Adrenal gland (tissue), 12 donors: Measurements from ENCODE around the gene PKP4. TPM values are rescaled to one million over a fixed set of nuclear protein-coding genes. Genes with fewer than 3 reads are reported as not detected.
"Not testable (repeated sequence)": the region's sequence is repeated elsewhere in the genome, so short reads cannot be mapped to it uniquely, and the experiment has no call there.

Experiments used
- DNase-seq, 7 donors: peaks; one replicate each; pipeline ENCODE4 v3.0.0-alpha.2; 2019 to 2020
- H3K27ac ChIP-seq, 5 donors: fragments of 200-600 bp; sonication (generic) in 4 of 5; 1 replicate in 3 of 5; 2 replicates in 2 of 5; pipeline versions ENCODE4 v1.5.1 to v1.8.0; 2016 to 2020; ENCODE audit warnings: mild to moderate bottlenecking in 1 of 5
- H3K27me3 ChIP-seq: fragments of 200-600 bp; 2 replicates; pipeline ENCODE4 v1.8.0; 2021
- H3K36me3 ChIP-seq, 2 donors: fragments of 200-600 bp; replicated peaks in 1 of 2; 1 replicate in 1 of 2; 2 replicates in 1 of 2; pipeline versions ENCODE4 v1.5.1 to v1.8.0; 2018 to 2022
- H3K4me1 ChIP-seq, 2 donors: fragments of 200-600 bp; replicated peaks in 1 of 2; 1 replicate in 1 of 2; 2 replicates in 1 of 2; pipeline versions ENCODE4 v1.5.1 to v1.8.0; 2018 to 2021
- H3K4me3 ChIP-seq, 4 donors: fragments of 200-600 bp; sonication (generic) in 3 of 4; one replicate each; pipeline ENCODE4 v1.5.1; 2016 to 2018
- H3K9me3 ChIP-seq, 3 donors: fragments of 200-600 bp; sonication (generic) in 1 of 3; replicated peaks in 1 of 3; 1 replicate in 2 of 3; 2 replicates in 1 of 3; pipeline versions ENCODE4 v1.5.1 to v1.8.0; 2016 to 2021
- POLR2A ChIP-seq, 2 donors: fragments of 450-650 bp; IDR thresholded peaks; one replicate each; pipeline ENCODE4 v1.6.1; 2017; ENCODE audit warnings: antibody characterized with exemption in 2 of 2, mild to moderate bottlenecking in 2 of 2, moderate library complexity in 1 of 2
- WGBS, 4 donors: extraction: QIAGEN DNeasy Blood & Tissue Kit in 2 of 4; methylation state at CpG; one replicate each; pipeline versions ENCODE4 v1.1.5 to v1.1.7; 2013 to 2017; 5-methylcytosine and 5-hydroxymethylcytosine counted together
- intact Hi-C, 2 donors: fragments of 100-400 bp; cut with DNase I; formaldehyde crosslinking; loops; one replicate each; pipeline versions ENCODE4 v1.14.1 to v1.15.0; 2022 to 2023
- polyA plus RNA-seq, 3 donors: library from polyadenylated mRNA; stranded (reverse); fragments of 200-250 nt in 2 of 3; fragments of 350-450 nt in 1 of 3; fragmentation: Illumina TruSeq in 1 of 3; extraction: RNeasy Lipid Tissue Mini Kit (QIAGEN cat#74804) in 1 of 3; gene quantifications; one replicate each; pipeline ENCODE4 v1.2.3, GENCODE V29; 2013 to 2014
- total RNA-seq, 9 donors: library from RNA; depleted of rRNA in 4 of 9; stranded (reverse); fragments of >200 nt in 4 of 9; fragments of 120-200 nt in 1 of 9; fragmentation: NEBNext Ultra II Directional in 1 of 9; extraction: Animal tissue kit (Norgen Biotek cat#: 25700) in 1 of 9; gene quantifications; one replicate each; pipeline versions ENCODE4 v1.1.0 to v1.2.4, GENCODE V29; 2013 to 2023
- TF ChIP-seq, protein P1 (sequence below), 6 experiments: fragments of 450-650 bp in 4 of 6; fragments of 200-600 bp in 2 of 6; sonication (generic) in 1 of 6; IDR thresholded peaks; 1 replicate in 5 of 6; 2 replicates in 1 of 6; pipeline versions ENCODE4 v1.5.1 to v1.8.0; 2016 to 2021; ENCODE audit warnings: antibody characterized with exemption in 6 of 6, mild to moderate bottlenecking in 2 of 6, moderate library complexity in 1 of 6
- donor health status: healthy with polysubstance abuse.
- donor health status: Bipolar disorder and iron deficiency.
- donor health status: DM: yes; HTN: yes; CAD: no.
- donor health status: DM: no; HTN: no; CAD: no.
- donor health status: DM: no; HTN: no; CAD: no.
- donor health status: DM: yes; HTN: yes; CAD: no.

Gene PKP4
- total and polyA plus RNA-seq, 12 donors: 15.6 to 34.9 (median 23.3) TPM

DNA sequence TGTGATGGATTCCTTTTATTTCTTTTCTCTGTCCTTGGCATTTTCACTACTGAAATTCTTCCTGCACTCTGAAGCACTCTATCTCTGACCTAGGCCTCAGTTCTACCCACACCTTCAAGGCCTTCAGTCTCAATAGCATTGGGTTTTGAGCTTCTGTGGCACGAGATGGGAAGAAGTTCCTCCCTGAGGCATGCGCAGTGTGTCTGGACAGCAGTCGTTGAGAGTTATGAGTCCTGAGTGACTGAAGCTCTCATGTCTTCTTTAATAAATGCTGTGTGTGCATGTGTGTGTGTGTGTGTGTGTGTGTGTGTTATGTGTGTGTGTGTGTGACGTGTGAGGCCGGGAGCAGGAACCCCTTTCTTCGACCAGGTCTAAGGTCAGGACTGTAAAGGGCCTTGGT lies 242.6 kb downstream of the PKP4 start:
- no peak overlapping the region for H3K27ac ChIP-seq
- TF ChIP-seq, protein P1, sequence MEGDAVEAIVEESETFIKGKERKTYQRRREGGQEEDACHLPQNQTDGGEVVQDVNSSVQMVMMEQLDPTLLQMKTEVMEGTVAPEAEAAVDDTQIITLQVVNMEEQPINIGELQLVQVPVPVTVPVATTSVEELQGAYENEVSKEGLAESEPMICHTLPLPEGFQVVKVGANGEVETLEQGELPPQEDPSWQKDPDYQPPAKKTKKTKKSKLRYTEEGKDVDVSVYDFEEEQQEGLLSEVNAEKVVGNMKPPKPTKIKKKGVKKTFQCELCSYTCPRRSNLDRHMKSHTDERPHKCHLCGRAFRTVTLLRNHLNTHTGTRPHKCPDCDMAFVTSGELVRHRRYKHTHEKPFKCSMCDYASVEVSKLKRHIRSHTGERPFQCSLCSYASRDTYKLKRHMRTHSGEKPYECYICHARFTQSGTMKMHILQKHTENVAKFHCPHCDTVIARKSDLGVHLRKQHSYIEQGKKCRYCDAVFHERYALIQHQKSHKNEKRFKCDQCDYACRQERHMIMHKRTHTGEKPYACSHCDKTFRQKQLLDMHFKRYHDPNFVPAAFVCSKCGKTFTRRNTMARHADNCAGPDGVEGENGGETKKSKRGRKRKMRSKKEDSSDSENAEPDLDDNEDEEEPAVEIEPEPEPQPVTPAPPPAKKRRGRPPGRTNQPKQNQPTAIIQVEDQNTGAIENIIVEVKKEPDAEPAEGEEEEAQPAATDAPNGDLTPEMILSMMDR (IDR thresholded peaks at IDR 0.05): no peak
- TF ChIP-seq POLR2A (IDR thresholded peaks at IDR 0.05): no peak
- 61 to 73% (median 69%) methylated on average over 6 of the region's 6 CpGs for WGBS, 4 donors
- no peak overlapping the region for H3K4me3 ChIP-seq
- DNase-seq: no peak
- no peaks in the 10 kb centered on the region for H3K4me1 ChIP-seq
- intact Hi-C loops: no loop called here
- H3K36me3 ChIP-seq: no peaks in the 10 kb centered on the region
- peaks cover 0 to 3% (median 0%) of the 10 kb centered on the region in 3 donors for H3K9me3 ChIP-seq
- no peaks in the 10 kb centered on the region for H3K27me3 ChIP-seq

- no peaks in the 10 kb centered on the region for H3K36me3 ChIP-seq
- no peaks in the 10 kb centered on the region for H3K9me3 ChIP-seq
- intact Hi-C loops: no loop called here
- no peak for TF ChIP-seq POLR2A (IDR thresholded peaks at IDR 0.05)
- TF ChIP-seq, protein P1 (IDR thresholded peaks at IDR 0.05): no peak
- WGBS, 4 donors: 54 to 77% (median 68%) methylated on average over 3 of the region's 3 CpGs
- H3K4me3 ChIP-seq: no peak overlapping the region
- H3K27ac ChIP-seq: no peak overlapping the region
- no peak for DNase-seq
- no peaks in the 10 kb centered on the region for H3K4me1 ChIP-seq
- no peaks in the 10 kb centered on the region for H3K27me3 ChIP-seq
Measured at GRCh38 chr2:158701101-158701500, 244.3 kb downstream of the PKP4 start.

DNA sequence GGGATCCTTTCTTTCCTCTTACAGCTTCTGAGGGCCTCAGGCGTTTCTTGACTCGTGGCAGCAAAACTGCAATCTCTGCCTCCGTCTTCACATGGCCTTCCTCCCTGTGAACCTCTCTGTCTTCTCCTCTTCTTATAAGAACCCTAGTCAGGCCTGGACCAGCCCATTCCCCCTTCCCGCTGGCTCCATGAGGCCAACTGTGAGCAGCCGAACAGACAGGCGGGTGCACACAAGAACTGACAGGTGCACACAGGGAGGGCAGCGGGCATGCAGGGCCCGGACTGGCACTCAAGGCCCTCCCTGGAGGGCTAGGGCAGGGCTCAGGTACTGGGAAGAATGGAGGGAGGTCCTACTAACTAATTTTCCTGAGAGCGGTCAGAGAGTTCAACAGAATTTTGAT lies 246.0 kb downstream of the PKP4 start:
- no peak for DNase-seq
- 82 to 94% (median 86%) methylated on average over 9 of the region's 9 CpGs for WGBS, 4 donors

DNA sequence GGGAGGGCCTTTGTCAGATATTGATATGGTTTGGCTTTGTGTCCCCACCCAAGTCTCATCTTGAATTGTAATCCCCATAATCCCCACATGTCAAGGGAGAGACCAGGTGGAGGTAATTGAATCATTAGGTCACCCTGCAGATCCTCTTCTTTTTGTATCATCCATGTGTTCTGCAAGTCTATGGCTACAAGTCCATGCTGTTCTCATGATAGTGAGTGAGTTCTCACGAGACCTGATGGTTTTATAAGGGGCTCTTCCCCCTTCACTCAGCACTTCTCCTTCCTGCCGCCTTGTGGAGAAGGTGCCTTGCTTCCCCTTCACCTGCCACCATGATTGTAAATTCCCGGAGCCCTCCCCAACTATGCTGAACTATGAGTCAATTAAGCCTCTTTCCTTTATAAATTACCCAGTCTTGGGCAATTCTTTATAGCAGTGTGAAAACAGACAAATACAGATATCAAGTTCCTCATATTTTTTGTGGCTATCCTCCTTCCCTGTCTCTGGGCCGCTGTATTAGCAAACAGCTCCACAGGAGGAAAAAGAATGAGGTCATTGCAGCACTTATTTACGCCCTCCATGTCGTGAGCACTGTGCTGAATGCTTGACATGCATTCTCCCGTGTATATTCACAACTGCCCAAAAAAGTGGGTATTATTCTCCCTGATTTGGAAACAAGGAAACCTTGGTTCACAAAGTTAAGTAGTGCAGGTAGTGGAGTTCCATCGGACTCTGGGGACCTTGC lies 248.1 kb downstream of the PKP4 start:
- H3K4me3 ChIP-seq, H3K27me3 ChIP-seq, DNase-seq, H3K9me3 ChIP-seq, H3K4me1 ChIP-seq, H3K36me3 ChIP-seq, H3K27ac ChIP-seq, intact Hi-C loops: not testable (repeated sequence)
- WGBS, 4 donors: 78 to 94% (median 86%) methylated on average over 8 of the region's 8 CpGs

More for the DNA sequence above, 246.0 kb downstream of the PKP4 start:
- Histone ChIP-seq H3K27ac (no peak overlapping the region), H3K27me3 (no peaks in the 10 kb centered on the region), H3K9me3 (no peaks in the 10 kb centered on the region), H3K4me3 (no peak overlapping the region), H3K36me3 (no peaks in the 10 kb centered on the region), H3K4me1 (no peaks in the 10 kb centered on the region)
- TF ChIP-seq POLR2A (IDR thresholded peaks at IDR 0.05): no peak
- TF ChIP-seq, protein P1 (IDR thresholded peaks at IDR 0.05): no peak
- intact Hi-C loops: no loop called here
